GM12865 (cell line): ENCODE measurements around the gene NYAP2.

Source experiments
- DNase-seq: peaks from one replicate; pipeline ENCODE4 v3.0.0; 2010; ENCODE audit warnings: low read depth
- H3K4me3 ChIP-seq: 2 replicates; pipeline ENCODE4 v1.5.1; 2011; ENCODE audit warnings: mild to moderate bottlenecking, low read depth, low read length, control low read depth
- TF ChIP-seq, protein P1 (sequence below): IDR thresholded peaks from 2 replicates; pipeline ENCODE4 v1.5.1; 2011; ENCODE audit warnings: low read length, control low read depth, low read depth, inconsistent platforms; ENCODE audit not compliant: insufficient read depth; ENCODE audit errors: missing control alignments

The NYAP2 gene

DNA sequence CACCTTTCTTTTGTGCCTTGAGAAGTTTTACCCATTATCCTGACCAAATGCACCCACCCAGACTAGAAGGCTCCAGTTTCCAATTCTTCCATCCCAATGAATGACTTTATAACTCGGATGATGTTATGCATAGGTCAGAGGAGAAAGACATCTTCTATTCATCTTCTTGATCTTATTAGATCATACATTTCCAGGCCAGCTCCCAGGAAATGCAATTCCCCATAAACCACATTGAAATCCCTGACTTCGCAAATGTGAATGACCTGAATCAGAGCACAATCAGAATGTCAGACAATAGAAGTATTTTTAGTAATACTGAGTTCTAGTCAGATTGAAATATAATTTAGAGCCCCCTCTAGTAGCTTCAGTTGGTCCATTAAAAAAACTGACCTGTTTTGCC lies 62.9 kb downstream of the NYAP2 start:
- H3K4me3 ChIP-seq, result no peak overlapping the region
- TF ChIP-seq, protein P1, sequence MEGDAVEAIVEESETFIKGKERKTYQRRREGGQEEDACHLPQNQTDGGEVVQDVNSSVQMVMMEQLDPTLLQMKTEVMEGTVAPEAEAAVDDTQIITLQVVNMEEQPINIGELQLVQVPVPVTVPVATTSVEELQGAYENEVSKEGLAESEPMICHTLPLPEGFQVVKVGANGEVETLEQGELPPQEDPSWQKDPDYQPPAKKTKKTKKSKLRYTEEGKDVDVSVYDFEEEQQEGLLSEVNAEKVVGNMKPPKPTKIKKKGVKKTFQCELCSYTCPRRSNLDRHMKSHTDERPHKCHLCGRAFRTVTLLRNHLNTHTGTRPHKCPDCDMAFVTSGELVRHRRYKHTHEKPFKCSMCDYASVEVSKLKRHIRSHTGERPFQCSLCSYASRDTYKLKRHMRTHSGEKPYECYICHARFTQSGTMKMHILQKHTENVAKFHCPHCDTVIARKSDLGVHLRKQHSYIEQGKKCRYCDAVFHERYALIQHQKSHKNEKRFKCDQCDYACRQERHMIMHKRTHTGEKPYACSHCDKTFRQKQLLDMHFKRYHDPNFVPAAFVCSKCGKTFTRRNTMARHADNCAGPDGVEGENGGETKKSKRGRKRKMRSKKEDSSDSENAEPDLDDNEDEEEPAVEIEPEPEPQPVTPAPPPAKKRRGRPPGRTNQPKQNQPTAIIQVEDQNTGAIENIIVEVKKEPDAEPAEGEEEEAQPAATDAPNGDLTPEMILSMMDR, result no peak
- no peak for DNase-seq

DNA sequence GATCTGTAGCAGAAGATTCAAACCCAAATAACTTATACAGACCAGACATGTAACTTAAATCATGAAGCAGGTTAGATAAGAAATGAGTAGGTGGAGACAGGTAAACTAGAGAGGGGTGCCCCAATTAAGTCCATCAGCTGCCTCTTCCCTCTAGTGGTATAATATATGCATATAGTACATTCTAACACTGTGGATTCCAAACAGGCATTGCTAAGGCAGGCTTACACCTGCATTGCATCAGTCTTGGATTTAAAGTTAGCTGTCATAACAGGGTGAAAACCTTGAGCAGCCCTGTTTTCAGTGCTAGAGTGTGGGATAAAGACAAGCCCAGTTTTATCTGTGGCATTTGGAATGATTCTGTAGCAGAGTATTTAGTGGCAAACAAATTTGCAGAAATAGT lies 63.4 kb downstream of the NYAP2 start:
- no peak overlapping the region for H3K4me3 ChIP-seq
- no peak for DNase-seq
- TF ChIP-seq, protein P1, result no peak

DNA sequence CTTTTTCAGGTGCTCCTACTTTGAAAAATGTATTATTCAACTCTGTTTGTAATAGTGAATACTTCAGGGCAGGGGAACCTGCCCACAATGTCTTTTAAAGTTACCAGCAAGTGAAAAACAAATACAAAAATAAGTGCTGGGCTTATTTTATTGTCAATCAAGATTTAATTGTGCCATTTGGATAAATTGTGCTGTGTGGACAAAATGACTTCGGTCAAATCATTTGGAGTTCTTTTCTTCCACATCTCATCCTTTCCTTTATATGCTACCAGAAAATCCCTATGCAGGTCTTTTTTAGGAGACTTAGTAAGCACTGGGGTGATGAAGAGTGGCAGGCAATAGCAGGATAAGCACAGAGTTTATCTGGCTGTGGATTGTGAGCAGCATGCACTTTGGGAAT lies 63.9 kb downstream of the NYAP2 start:
- DNase-seq, result no peak
- TF ChIP-seq, protein P1, result no peak
- no peak overlapping the region for H3K4me3 ChIP-seq

DNA sequence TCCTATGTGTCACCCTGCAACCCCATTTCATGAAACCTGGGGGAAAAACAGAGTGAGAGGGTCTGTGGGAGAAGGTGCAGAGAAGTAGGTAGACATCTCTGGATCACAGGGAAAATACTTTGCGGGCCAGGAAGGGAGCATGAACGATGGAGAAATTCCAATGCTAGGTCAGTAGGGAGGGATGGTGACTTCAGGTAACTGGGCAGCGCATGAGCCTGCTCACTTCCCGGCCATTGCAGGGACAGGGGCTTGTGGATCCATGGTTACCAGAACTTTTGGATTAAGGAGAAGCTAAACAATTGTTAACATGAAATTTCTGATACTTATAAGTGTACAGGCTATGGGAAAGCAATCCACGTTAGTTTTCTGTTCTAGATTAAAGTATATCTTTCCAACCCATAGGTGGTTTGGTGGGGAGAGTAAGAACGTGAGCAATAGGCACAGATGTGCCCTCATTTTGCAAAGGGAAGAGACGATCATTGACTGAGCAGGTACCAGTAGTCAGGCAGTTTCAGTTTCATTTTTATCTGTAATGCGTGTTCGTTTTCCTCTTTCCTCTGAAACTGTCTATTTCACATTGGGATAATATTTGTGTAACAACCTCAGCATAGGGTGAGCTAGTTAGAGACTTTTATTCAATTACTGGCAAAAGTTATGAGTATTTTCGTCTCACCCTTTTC lies 65.0 kb downstream of the NYAP2 start:
- no peak overlapping the region for H3K4me3 ChIP-seq
- TF ChIP-seq, protein P1, result no peak
- no peak for DNase-seq

DNA sequence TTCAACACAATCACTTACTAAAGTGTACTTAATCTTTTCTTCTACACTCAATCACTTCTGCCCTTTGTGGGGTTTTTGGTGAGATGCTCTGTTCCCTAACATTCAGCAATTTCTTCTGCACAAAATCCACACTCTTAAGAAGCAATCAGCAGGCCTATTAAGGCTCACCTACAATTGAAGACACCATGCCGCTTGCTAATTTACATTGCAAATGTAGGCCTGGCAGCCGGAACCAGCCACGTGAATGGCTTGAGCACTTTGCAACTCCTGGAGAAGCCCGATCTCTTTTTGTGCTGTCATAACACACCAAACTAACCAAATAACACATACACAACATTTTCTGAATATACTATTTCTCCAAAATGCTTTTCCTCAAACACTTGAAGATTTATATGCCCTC lies 66.3 kb downstream of the NYAP2 start:
- no peak overlapping the region for H3K4me3 ChIP-seq
- TF ChIP-seq, protein P1, result no peak
- DNase-seq, result no peak

DNA sequence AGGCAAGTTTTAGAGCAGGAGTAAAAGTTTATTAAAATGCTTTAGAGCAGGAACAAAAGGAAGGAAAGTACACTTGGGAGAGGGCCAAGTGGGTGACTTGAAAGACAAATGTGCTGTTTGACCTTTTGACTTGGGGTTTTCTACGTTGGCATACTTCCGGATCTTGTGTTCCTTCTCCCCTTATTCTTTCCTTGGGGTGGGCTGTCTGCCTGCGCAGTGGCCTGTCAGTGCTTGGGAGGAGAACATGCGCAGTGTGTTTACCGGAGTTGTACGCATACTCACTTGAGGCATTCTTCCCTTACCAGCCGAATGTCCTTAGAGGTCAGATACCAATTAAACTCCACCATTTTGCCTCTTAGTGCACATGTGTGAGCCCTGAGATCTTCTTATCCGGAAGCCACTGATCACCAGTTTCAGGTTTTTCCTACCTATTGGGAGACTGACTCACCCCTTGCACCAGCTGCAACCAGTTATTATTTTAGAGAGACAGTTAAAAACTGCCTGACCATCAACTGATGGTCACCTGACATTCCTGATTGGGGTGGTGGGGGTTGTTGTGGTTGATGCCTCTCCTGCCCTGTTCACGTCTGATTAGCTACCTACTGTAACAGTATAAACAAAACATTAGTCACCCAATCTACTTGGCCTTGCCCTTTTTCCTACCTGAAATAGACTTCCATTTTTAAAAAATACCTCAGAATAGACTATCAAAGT lies 67.5 kb downstream of the NYAP2 start:
- no peak for DNase-seq
- TF ChIP-seq, protein P1, result no peak
- H3K4me3 ChIP-seq, result no peak overlapping the region
